HEK293 (cell line): ENCODE measurements around the gene SPAAR.

Experiments
- CTCF ChIA-PET: fragments of 350-600 bp; formaldehyde crosslinking; extraction: SDS; loops from one replicate; lab custom pipeline; 2021; ENCODE audit warnings: antibody characterized with exemption; lab: Yijun Ruan, JAX
- POLR2A ChIA-PET: fragments of 300-600 bp; formaldehyde crosslinking; extraction: SDS; loops from one replicate; lab custom pipeline; 2020; ENCODE audit warnings: antibody characterized with exemption, inconsistent platforms; lab: Yijun Ruan, JAX
- H3K27ac ChIP-seq: fragments of 200-500 bp; sonication (Bioruptor generic); 2 replicates; pipeline ENCODE4 v1.5.1; 2014; ENCODE audit warnings: low read depth, low read length, control low read depth, inconsistent platforms; ENCODE audit errors: extremely low read depth
- H3K36me3 ChIP-seq, 2 experiments: fragments of 200-500 bp in 1 of 2; sonication (Bioruptor generic) in 1 of 2; 1 replicate in 1 of 2; 2 replicates in 1 of 2; pipeline ENCODE4 v1.5.1; 2014 to 2017; ENCODE audit warnings: inconsistent platforms in 2 of 2, low read length in 2 of 2; ENCODE audit not compliant: control insufficient read depth in 2 of 2, insufficient read depth in 1 of 2
- H3K4me1 ChIP-seq: fragments of 200-500 bp; sonication (Bioruptor generic); 2 replicates; pipeline ENCODE4 v1.5.1; 2014; ENCODE audit warnings: mild to moderate bottlenecking, low read length, inconsistent platforms; ENCODE audit not compliant: control insufficient read depth, insufficient read depth
- H3K4me3 ChIP-seq: 2 replicates; pipeline ENCODE4 v1.5.1; 2011; ENCODE audit warnings: low read depth, mild to moderate bottlenecking, control low read depth, low read length, moderate library complexity
- H3K9me3 ChIP-seq: fragments of 200-500 bp; sonication (Bioruptor generic); 2 replicates; pipeline ENCODE4 v1.5.1; 2014; ENCODE audit warnings: low read depth, low read length, inconsistent platforms; ENCODE audit not compliant: control insufficient read depth, insufficient read depth
- BCL11B ChIP-seq: fragments of 450-650 bp; formaldehyde crosslinking; IDR thresholded peaks from 2 replicates; pipeline ENCODE4 v1.5.1; 2016; ENCODE audit warnings: low read depth, missing biosample characterization, missing genetic modification characterization
- GLIS2 ChIP-seq: fragments of 450-650 bp; formaldehyde crosslinking; IDR thresholded peaks from 2 replicates; pipeline ENCODE4 v1.5.1; 2016; ENCODE audit warnings: missing biosample characterization, missing genetic modification characterization
- KLF7 ChIP-seq: fragments of 450-650 bp; formaldehyde crosslinking; IDR thresholded peaks from 2 replicates; pipeline ENCODE4 v1.5.1; 2016; ENCODE audit warnings: missing biosample characterization, missing genetic modification characterization, borderline replicate concordance
- PRDM1 ChIP-seq: fragments of 450-650 bp; formaldehyde crosslinking; IDR thresholded peaks from 2 replicates; pipeline ENCODE4; 2016; ENCODE audit warnings: missing biosample characterization, missing genetic modification characterization
- SP2 ChIP-seq: fragments of 450-650 bp; formaldehyde crosslinking; IDR thresholded peaks from 2 replicates; pipeline ENCODE4 v1.5.1; 2016; ENCODE audit warnings: missing biosample characterization, missing genetic modification characterization
- ZBTB21 ChIP-seq: fragments of 450-650 bp; formaldehyde crosslinking; IDR thresholded peaks from 2 replicates; pipeline ENCODE4 v1.5.1; 2017; ENCODE audit warnings: missing biosample characterization, missing genetic modification characterization
- ZIC2 ChIP-seq: fragments of 450-650 bp; formaldehyde crosslinking; IDR thresholded peaks from 2 replicates; pipeline ENCODE4 v1.5.1; 2016; ENCODE audit warnings: missing biosample characterization, missing genetic modification characterization
- ZNF155 ChIP-seq: fragments of 450-650 bp; formaldehyde crosslinking; IDR thresholded peaks from 2 replicates; pipeline ENCODE4 v1.5.1; 2016; ENCODE audit warnings: missing biosample characterization, missing genetic modification characterization
- ZNF24 ChIP-seq: fragments of 450-650 bp; formaldehyde crosslinking; IDR thresholded peaks from 2 replicates; pipeline ENCODE4 v1.5.1; 2016; ENCODE audit warnings: missing biosample characterization, missing genetic modification characterization
- ZNF335 ChIP-seq: fragments of 450-650 bp; formaldehyde crosslinking; conservative IDR thresholded peaks from 2 replicates; pipeline ENCODE4 v1.5.1; 2016; ENCODE audit warnings: missing biosample characterization, missing genetic modification characterization
- ZNF341 ChIP-seq: fragments of 450-650 bp; formaldehyde crosslinking; IDR thresholded peaks from 2 replicates; pipeline ENCODE4; 2016; ENCODE audit warnings: low read depth, missing biosample characterization, missing genetic modification characterization
- ZNF394 ChIP-seq: fragments of 450-650 bp; formaldehyde crosslinking; IDR thresholded peaks from 2 replicates; pipeline ENCODE4 v1.5.1; 2016; ENCODE audit warnings: missing biosample characterization, missing genetic modification characterization, mild to moderate bottlenecking, moderate library complexity, borderline replicate concordance
- ZNF571 ChIP-seq: fragments of 450-650 bp; formaldehyde crosslinking; IDR thresholded peaks from 2 replicates; pipeline ENCODE4 v1.5.0; 2017; ENCODE audit warnings: missing biosample characterization, missing genetic modification characterization
- ZNF610 ChIP-seq: fragments of 450-650 bp; formaldehyde crosslinking; IDR thresholded peaks from 2 replicates; pipeline ENCODE4 v1.5.1; 2016; ENCODE audit warnings: missing biosample characterization, missing genetic modification characterization, borderline replicate concordance
- TF ChIP-seq, protein P1 (sequence below): fragments of 450-650 bp; formaldehyde crosslinking; IDR thresholded peaks from 2 replicates; pipeline ENCODE4 v1.5.1; 2016; ENCODE audit warnings: missing biosample characterization, missing genetic modification characterization
- TF ChIP-seq, protein P2 (sequence below): fragments of 450-650 bp; formaldehyde crosslinking; IDR thresholded peaks from 2 replicates; pipeline ENCODE4 v1.5.1; 2016; ENCODE audit warnings: missing biosample characterization, missing genetic modification characterization
- TF ChIP-seq, protein P3 (sequence below): fragments of 450-650 bp; formaldehyde crosslinking; IDR thresholded peaks from 2 replicates; pipeline ENCODE4 v1.5.1; 2016; ENCODE audit warnings: missing biosample characterization, missing genetic modification characterization

Gene SPAAR

DNA sequence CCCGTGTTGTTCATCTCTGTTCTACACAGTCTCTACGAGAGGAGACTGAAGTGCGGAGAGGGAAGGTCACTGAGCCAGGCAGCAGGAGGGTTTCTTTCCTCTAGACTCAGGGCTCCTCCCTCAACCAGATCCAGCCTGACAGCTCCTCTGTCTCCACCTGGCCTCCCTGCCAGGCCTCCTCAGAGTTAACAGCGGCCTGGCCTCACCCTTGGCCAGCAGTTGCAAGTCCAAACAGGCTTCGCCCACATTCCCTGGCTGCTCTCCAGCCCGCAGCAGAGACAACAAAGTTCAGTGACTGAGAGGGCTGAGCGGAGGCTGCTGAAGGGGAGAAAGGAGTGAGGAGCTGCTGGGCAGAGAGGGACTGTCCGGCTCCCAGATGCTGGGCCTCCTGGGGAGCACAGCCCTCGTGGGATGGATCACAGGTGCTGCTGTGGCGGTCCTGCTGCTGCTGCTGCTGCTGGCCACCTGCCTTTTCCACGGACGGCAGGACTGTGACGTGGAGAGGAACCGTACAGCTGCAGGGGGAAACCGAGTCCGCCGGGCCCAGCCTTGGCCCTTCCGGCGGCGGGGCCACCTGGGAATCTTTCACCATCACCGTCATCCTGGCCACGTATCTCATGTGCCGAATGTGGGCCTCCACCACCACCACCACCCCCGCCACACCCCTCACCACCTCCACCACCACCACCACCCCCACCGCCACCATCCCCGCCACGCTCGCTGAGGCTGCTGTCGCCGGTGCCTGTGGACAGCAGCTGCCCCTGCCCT lies 3.2 kb upstream of the SPAAR start, which contains the start of gene HRCT1 (continued):
- TF ChIP-seq GLIS2 (tag by site-specific recombination) (peak; percentile 23; the same call in 1 of the 2 replicates), ZNF571 (no peak), ZNF394 (tag by site-specific recombination) (peak; percentile 66; the same call in 1 of the 2 replicates), PRDM1 (tag by site-specific recombination) (no peak)
- TF ChIP-seq, protein P1, sequence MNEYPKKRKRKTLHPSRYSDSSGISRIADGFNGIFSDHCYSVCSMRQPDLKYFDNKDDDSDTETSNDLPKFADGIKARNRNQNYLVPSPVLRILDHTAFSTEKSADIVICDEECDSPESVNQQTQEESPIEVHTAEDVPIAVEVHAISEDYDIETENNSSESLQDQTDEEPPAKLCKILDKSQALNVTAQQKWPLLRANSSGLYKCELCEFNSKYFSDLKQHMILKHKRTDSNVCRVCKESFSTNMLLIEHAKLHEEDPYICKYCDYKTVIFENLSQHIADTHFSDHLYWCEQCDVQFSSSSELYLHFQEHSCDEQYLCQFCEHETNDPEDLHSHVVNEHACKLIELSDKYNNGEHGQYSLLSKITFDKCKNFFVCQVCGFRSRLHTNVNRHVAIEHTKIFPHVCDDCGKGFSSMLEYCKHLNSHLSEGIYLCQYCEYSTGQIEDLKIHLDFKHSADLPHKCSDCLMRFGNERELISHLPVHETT (tag by site-specific recombination), result no peak
- TF ChIP-seq, protein P2, sequence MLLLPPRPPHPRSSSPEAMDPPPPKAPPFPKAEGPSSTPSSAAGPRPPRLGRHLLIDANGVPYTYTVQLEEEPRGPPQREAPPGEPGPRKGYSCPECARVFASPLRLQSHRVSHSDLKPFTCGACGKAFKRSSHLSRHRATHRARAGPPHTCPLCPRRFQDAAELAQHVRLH (tag by site-specific recombination), result no peak

DNA sequence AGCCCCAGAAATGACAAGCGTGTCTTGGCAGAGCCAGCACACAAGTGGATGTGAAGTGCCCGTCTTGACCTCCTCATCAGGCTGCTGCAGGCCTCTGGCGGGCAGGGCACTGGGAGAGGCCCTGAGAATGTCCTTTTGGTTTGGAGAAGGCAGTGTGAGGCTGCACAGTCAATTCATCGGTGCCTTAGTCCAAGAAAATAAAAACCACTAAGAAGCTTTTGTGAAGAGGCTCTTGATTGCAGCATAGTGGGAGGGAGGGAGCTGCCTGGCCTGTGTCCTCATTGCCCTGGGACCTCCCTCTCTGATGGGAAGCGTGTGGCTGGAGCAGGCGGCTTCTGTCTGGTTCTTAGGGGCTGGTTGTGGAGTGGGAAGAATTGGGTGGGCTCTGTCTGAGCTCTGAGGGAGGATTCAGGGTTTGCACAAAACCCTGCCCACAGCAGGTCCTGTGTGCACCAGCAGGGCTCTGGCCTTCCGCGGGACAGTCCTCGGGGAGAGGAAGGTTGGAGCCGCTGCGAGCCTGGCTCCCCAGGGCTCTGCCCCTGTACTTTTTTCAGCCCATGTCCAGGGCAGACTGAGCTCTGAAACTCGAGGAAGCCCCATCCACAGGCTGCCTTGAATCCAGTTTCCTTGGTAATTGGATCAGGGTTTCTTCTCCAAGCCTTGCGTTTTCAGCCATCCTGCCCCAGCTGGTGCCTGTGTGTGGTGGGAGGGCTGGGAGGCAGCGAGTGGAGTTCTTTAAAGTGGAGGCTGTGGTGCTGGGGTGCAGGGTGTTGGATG lies 2.2 kb upstream of the SPAAR start:
- ChIA-PET POLR2A (interaction anchor here (0.7 to 1.5 kb wide), 5 partner anchors 9 to 175 kb away, joined by 3 to 4 read pairs (median 3); partner anchors contain the start of genes CREB3 and TLN1), CTCF (interaction anchor here (0.6 to 7.1 kb wide), 9 partner anchors 38 to 295 kb away, joined by 3 to 85 read pairs (median 3); partner anchors contain the start of gene SPAG8)
- H3K4me1 ChIP-seq, result peaks cover 10% of the 10 kb centered on the region
- H3K4me3 ChIP-seq, result no peak overlapping the region
- no peak for TF ChIP-seq ZNF155 (tag by site-specific recombination)
- TF ChIP-seq ZNF24, result no peak
- TF ChIP-seq BCL11B (tag by site-specific recombination), result no peak
- TF ChIP-seq SP2 (tag by site-specific recombination), result 0 out of 2 replicates have a peak, but pooled peaks have one; percentile 5
- TF ChIP-seq, protein P1 (tag by site-specific recombination), result no peak
- TF ChIP-seq ZNF335 (tag by site-specific recombination), result 0 out of 2 replicates have a peak, but pooled peaks have one; percentile 24
- no peak for TF ChIP-seq ZNF341
- TF ChIP-seq, protein P3, sequence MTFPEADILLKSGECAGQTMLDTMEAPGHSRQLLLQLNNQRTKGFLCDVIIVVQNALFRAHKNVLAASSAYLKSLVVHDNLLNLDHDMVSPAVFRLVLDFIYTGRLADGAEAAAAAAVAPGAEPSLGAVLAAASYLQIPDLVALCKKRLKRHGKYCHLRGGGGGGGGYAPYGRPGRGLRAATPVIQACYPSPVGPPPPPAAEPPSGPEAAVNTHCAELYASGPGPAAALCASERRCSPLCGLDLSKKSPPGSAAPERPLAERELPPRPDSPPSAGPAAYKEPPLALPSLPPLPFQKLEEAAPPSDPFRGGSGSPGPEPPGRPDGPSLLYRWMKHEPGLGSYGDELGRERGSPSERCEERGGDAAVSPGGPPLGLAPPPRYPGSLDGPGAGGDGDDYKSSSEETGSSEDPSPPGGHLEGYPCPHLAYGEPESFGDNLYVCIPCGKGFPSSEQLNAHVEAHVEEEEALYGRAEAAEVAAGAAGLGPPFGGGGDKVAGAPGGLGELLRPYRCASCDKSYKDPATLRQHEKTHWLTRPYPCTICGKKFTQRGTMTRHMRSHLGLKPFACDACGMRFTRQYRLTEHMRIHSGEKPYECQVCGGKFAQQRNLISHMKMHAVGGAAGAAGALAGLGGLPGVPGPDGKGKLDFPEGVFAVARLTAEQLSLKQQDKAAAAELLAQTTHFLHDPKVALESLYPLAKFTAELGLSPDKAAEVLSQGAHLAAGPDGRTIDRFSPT (tag by site-specific recombination), result no peak
- TF ChIP-seq KLF7 (tag by site-specific recombination), result no peak
- TF ChIP-seq ZIC2 (tag by site-specific recombination), result 0 out of 2 replicates have a peak, but pooled peaks have one; percentile 14
- TF ChIP-seq ZNF610 (tag by site-specific recombination), result no peak
- TF ChIP-seq ZBTB21 (tag by site-specific recombination), result no peak
- peak overlapping the region; percentile 48; the same call in 1 of the 2 replicates for H3K27ac ChIP-seq
- no peaks in the 10 kb centered on the region for H3K9me3 ChIP-seq
- no peaks in the 10 kb centered on the region for H3K36me3 ChIP-seq
